ENCODE results near the gene KRT8.
"Not testable (repeated sequence)": the region's sequence is repeated elsewhere in the genome, so short reads cannot be mapped to it uniquely, and the experiment has no call there.

Gene KRT8

DNA sequence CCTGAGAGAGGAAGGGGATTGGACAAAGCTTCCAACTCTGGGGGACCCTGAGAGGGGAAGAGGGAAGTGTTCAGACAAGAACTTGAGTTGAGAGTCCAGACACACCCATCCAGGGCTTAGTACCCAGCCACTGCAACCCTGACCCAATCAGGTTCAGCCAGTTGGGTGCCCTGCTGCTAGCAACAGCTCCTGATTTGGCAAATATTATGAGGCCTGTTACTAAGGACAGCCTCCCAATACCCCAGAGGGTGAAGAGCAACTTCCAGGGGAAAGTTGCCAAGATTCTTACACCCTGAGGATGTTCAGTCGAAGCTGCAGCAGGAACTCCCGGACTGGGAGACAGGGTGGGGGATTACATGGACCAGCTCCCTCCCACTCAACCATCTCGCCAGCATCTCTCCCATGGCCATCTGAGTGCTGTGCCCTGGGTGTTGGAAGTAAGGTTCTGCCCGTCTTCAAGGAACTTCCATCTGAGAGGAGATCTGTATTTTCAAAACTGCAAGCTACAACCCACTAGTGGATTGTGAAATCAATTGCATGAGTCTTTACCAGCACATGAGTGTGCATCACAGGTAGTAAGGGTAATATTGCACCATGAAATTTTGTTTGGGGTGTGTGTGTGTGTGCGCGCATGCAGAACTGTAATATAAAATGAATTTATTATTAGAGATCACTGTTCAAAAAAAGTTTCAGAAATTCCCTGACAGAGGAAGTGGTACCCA, 44.6 kb downstream of the KRT8 start:
- in situ Hi-C loops (cut with HindIII; ENCODE audit: low sequenced_read_pairs), result no loop called here
- no peak for DNase-seq (ENCODE audit: low read depth)
- TF ChIP-seq, protein P1, sequence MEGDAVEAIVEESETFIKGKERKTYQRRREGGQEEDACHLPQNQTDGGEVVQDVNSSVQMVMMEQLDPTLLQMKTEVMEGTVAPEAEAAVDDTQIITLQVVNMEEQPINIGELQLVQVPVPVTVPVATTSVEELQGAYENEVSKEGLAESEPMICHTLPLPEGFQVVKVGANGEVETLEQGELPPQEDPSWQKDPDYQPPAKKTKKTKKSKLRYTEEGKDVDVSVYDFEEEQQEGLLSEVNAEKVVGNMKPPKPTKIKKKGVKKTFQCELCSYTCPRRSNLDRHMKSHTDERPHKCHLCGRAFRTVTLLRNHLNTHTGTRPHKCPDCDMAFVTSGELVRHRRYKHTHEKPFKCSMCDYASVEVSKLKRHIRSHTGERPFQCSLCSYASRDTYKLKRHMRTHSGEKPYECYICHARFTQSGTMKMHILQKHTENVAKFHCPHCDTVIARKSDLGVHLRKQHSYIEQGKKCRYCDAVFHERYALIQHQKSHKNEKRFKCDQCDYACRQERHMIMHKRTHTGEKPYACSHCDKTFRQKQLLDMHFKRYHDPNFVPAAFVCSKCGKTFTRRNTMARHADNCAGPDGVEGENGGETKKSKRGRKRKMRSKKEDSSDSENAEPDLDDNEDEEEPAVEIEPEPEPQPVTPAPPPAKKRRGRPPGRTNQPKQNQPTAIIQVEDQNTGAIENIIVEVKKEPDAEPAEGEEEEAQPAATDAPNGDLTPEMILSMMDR (IDR thresholded peaks at IDR 0.05; ENCODE audit: low read depth, low read length, missing control alignments), result no peak
- no peak overlapping the region for H3K4me3 ChIP-seq (ENCODE audit: low read depth, low read length)

DNA sequence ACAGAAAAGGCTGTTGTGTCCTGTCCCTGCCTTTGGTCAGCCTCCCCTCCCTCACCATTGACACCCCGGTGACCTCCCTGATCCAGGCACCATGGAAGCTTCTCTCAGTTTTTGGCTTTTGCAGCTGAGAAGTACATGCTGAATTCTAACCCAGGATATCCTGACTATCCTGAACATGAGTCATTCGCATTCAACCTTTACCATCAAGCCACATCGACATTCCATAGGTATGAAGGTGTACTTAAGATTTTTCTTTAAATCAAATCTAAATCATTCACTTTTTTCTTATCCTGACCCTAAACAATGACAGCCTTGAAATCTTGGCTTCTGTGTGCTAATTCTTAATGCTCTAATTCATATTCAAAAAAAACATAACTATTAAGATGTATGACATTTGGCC, 47.4 kb downstream of the KRT8 start:
- TF ChIP-seq, protein P1 (IDR thresholded peaks at IDR 0.05; ENCODE audit: low read depth, low read length, missing control alignments), result no peak
- in situ Hi-C loops (cut with HindIII; ENCODE audit: low sequenced_read_pairs), result no loop called here
- DNase-seq (ENCODE audit: low read depth), result no peak
- H3K4me3 ChIP-seq (ENCODE audit: low read depth, low read length), result no peak overlapping the region

DNA sequence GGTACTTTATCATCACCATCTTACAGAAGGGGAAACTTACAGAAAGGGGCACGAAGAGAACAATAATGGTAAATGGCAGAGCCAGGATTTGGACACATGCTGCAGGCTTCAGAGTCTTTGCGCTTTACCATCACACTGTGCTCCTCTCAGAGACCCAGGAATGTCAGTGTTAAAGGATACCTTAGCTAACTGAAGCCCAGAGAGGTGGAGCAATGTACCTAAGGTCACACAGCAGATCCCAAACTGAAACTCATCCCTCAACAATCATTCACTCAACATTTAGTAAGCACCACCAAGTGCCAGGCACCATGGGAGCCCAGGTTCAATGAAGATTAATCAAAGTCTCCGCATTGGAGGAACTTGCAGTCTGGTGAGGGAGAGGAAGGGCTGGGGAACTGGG, 48.1 kb downstream of the KRT8 start:
- in situ Hi-C loops (cut with HindIII; ENCODE audit: low sequenced_read_pairs), result no loop called here
- TF ChIP-seq, protein P1 (IDR thresholded peaks at IDR 0.05; ENCODE audit: low read depth, low read length, missing control alignments), result no peak
- no peak for DNase-seq (ENCODE audit: low read depth)
- no peak overlapping the region for H3K4me3 ChIP-seq (ENCODE audit: low read depth, low read length)

DNA sequence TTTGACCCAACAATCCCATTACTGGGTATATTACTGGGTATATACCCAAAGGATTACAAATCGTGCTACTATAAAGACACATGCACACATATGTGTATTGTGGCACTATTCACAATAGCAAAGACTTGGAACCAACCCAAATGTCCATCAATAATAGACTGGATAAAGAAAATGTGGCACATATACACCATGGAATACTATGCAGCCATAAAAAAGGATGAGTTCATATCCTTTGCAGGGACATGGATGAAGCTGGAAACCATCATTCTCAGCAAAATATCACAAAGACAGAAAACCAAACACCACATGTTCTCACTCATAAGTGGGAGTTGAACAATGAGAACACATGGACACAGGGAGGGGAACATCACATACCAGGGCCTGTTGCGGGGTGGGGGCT, 48.8 kb downstream of the KRT8 start:
- DNase-seq (ENCODE audit: low read depth); H3K4me3 ChIP-seq (ENCODE audit: low read depth, low read length); in situ Hi-C loops (cut with HindIII; ENCODE audit: low sequenced_read_pairs): not testable (repeated sequence)

DNA sequence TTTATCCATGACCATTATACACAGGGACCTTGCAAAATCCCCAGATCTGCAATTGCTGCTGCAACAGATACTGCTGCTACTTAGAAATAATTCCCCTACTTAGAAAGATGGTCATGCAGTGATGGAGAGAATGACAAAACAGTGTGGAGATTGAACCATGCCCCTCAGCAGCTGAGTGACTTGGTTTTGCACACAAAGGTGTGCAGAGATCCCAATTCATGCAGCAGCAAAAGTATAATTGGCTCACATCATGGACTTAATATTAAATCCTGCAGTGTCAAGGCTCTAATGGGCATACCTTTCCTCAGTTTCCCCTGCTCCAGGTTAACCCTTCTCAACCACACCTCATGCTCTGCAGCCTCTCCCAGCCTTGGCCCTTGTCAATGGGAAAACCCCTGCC, 53.1 kb downstream of the KRT8 start:
- in situ Hi-C loops (cut with HindIII; ENCODE audit: low sequenced_read_pairs), result no loop called here
- TF ChIP-seq, protein P1 (IDR thresholded peaks at IDR 0.05; ENCODE audit: low read depth, low read length, missing control alignments), result no peak
- no peak for DNase-seq (ENCODE audit: low read depth)
- no peak overlapping the region for H3K4me3 ChIP-seq (ENCODE audit: low read depth, low read length)

DNA sequence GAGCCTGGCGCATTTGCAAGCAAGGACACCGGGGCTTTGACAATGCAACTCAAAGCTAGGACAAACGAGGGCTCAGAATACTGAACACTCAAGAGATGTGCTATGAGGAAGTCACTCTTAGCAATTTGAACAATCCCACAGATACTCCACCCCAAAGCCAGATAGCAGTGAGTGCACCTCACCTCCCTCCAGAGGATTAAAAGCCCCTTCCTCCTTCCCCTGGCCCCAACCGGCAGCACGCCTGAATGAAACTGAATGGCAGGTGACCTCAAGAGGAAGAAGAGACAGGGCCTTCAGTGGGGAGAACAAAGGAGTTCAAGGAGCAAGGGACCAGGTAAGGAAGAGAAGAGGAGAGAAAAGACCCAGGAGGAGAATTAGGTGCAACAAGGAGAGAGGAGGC, 54.2 kb downstream of the KRT8 start:
- no peak overlapping the region for H3K4me3 ChIP-seq (ENCODE audit: low read depth, low read length)
- DNase-seq (ENCODE audit: low read depth), result no peak
- in situ Hi-C loops (cut with HindIII; ENCODE audit: low sequenced_read_pairs), result no loop called here
- TF ChIP-seq, protein P1 (IDR thresholded peaks at IDR 0.05; ENCODE audit: low read depth, low read length, missing control alignments), result no peak

DNA sequence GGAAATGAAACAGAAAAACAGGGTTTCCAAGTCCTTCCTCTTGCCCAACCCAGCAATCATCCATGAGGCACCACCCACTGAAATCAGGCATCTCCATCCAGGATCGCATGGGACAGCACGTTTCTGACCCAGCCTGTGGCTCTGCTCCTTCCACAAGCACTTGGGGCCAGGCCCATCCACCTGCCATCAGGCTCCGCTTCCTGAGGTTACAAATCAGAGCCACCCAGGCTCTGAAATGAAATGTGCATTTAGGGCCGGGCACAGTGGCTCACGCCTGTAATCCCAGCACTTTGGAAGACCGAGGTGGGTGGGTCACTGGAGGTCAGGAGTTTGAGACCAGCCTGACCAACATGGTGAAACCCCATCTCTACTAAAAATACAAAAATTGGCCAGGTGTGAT, 55.4 kb downstream of the KRT8 start:
- TF ChIP-seq, protein P1 (IDR thresholded peaks at IDR 0.05; ENCODE audit: low read depth, low read length, missing control alignments), result no peak
- no peak overlapping the region for H3K4me3 ChIP-seq (ENCODE audit: low read depth, low read length)
- in situ Hi-C loops (cut with HindIII; ENCODE audit: low sequenced_read_pairs), result no loop called here
- no peak for DNase-seq (ENCODE audit: low read depth)
